DOHH2 (cell line): ENCODE measurements around the gene PHACTR1.

Experiments used
- EZH2phosphoT487 ChIP-seq: fragments of 200-600 bp; sonication (generic); IDR thresholded peaks from 2 replicates; pipeline ENCODE4 v1.6.1; 2017; ENCODE audit warnings: borderline replicate concordance, mild to moderate bottlenecking, antibody characterized with exemption, low read length, moderate library complexity, mixed read lengths
- TF ChIP-seq, protein P1 (sequence below): fragments of 200-600 bp; sonication (generic); IDR thresholded peaks from one replicate; pipeline ENCODE4 v1.5.1; 2014; ENCODE audit warnings: antibody characterized with exemption, mild to moderate bottlenecking, low read depth, low read length; ENCODE audit not compliant: poor library complexity, severe bottlenecking

DNA sequence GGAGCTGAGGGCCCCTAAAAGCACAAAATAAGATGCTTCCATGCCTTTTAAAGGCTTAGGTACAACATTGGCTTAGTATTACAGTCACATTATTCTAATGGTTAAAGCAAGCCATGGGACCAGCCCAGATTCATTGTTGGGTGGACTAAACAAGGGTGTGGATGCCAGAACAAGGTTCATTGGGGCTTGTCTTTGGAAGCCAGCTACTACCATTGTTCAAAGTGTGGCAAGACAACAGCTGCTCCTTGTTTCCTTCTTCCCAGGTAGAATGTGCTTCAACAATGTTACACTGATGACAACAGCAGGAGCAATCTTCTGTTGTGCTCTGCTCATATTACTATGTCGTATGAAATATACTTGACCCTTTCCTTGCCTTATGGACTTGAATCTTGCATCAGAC, 350.3 kb downstream of the PHACTR1 start:
- TF ChIP-seq EZH2phosphoT487: no peak
- TF ChIP-seq, protein P1, sequence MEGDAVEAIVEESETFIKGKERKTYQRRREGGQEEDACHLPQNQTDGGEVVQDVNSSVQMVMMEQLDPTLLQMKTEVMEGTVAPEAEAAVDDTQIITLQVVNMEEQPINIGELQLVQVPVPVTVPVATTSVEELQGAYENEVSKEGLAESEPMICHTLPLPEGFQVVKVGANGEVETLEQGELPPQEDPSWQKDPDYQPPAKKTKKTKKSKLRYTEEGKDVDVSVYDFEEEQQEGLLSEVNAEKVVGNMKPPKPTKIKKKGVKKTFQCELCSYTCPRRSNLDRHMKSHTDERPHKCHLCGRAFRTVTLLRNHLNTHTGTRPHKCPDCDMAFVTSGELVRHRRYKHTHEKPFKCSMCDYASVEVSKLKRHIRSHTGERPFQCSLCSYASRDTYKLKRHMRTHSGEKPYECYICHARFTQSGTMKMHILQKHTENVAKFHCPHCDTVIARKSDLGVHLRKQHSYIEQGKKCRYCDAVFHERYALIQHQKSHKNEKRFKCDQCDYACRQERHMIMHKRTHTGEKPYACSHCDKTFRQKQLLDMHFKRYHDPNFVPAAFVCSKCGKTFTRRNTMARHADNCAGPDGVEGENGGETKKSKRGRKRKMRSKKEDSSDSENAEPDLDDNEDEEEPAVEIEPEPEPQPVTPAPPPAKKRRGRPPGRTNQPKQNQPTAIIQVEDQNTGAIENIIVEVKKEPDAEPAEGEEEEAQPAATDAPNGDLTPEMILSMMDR: no peak
